Measurements from ENCODE around the gene KIAA0513. TPM values are rescaled to one million over a fixed set of nuclear protein-coding genes. Genes with fewer than 3 reads are reported as not detected.

Gene KIAA0513
- total RNA-seq, 4 donors from 2014 or later: 6.2 to 8.4 (median 7.5) TPM

- intact Hi-C loops (cut with DNase I): loop anchor here (10.0 kb wide), 1 partner anchor 328 kb away; no protein-coding TSS in a partner anchor
- TF ChIP-seq CTCF (IDR thresholded peaks at IDR 0.05) (no peak), POLR2A (IDR thresholded peaks at IDR 0.05) (no peak)
- H3K4me3 ChIP-seq (replicated peaks in 1 of 3): no peak overlapping the region
- no peaks in the 10 kb centered on the region for H3K27me3 ChIP-seq
- no peak overlapping the region for H3K27ac ChIP-seq
- H3K4me1 ChIP-seq: peaks cover 0 to 6% of the 10 kb centered on the region in 2 donors
- 72 to 81% methylated on average over 12 of the region's 13 CpGs for WGBS, 2 donors
- H3K9me3 ChIP-seq: no peaks in the 10 kb centered on the region
- DNase-seq: no peak
- H3K36me3 ChIP-seq: peaks cover 0 to 4% of the 10 kb centered on the region in 2 donors
Observed at GRCh38 chr16:85083051-85083639, 55.5 kb downstream of the KIAA0513 start.

DNA sequence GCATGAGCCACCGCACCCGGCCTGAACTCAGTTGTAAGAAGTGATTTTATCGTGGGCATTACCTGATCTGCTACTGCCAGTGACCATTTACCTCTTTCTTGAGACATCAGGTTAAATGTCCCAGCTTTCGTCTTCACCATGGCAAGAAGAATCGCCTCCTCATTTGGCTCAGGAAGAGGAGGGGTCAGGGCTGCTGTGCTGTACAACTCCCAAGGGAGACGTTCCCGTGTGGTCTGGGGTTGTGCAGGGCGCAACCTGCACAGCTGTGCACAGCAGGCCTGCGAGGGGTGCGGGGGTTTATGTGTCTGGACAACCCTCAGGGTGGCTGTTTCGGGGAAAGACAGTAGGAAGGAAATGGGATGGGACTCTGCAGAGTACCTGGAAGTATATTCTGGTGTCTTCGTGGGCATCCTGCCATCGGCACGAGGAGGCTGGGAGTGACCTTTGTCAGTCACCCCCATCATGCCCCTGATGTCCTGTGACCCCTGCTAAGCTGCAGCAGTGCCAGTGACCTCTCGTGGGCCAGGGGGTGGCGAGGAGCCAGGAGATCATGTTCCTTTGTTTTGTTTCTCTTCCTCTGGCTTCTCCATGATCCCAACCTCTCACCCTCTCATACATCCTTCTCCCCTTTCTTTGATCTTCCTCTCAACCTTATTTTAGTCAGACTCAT, 57.4 kb downstream of the KIAA0513 start:
- Histone ChIP-seq H3K27me3 (no peaks in the 10 kb centered on the region), H3K4me3 (replicated peaks in 1 of 3) (no peak overlapping the region), H3K9me3 (no peaks in the 10 kb centered on the region), H3K36me3 (peaks cover 0 to 4% of the 10 kb centered on the region in 2 donors), H3K27ac (no peak overlapping the region), H3K4me1 (peaks cover 8 to 18% of the 10 kb centered on the region in 2 donors)
- 88 to 90% methylated on average over 16 of the region's 16 CpGs for WGBS, 2 donors
- intact Hi-C loops (cut with DNase I): loop anchor here (10.0 kb wide), 1 partner anchor 330 kb away; no protein-coding TSS in a partner anchor
- no peak for DNase-seq
- TF ChIP-seq POLR2A (IDR thresholded peaks at IDR 0.05): no peak
- TF ChIP-seq CTCF (IDR thresholded peaks at IDR 0.05): no peak

GRCh38 chr16:85085721-85086120, 58.1 kb downstream of the KIAA0513 start:
- WGBS, 2 donors: 95 to 96% methylated on average over 17 of the region's 17 CpGs
- intact Hi-C loops (cut with DNase I): loop anchor here (10.0 kb wide), 1 partner anchor 331 kb away; no protein-coding TSS in a partner anchor

GRCh38 chr16:85086347-85087291, 59.0 kb downstream of the KIAA0513 start:
- Histone ChIP-seq H3K36me3 (no peaks in the 10 kb centered on the region), H3K27me3 (no peaks in the 10 kb centered on the region), H3K9me3 (no peaks in the 10 kb centered on the region), H3K4me3 (replicated peaks in 1 of 3) (no peak overlapping the region), H3K4me1 (peaks cover 18 to 30% of the 10 kb centered on the region in 2 donors), H3K27ac (no peak overlapping the region)
- DNase-seq: peak; percentile 56 to 78
- TF ChIP-seq CTCF (IDR thresholded peaks at IDR 0.05) (peak; percentile 17 to 70 (median 47)), POLR2A (IDR thresholded peaks at IDR 0.05) (no peak)
- 80 to 81% methylated on average over 36 to 37 of the region's 37 CpGs for WGBS, 2 donors
- intact Hi-C loops (cut with DNase I): loop anchor here (10.0 kb wide), 1 partner anchor 332 kb away; no protein-coding TSS in a partner anchor

More at GRCh38 chr16:85085721-85086120, 58.1 kb downstream of the KIAA0513 start:
- DNase-seq: no peak
- no peaks in the 10 kb centered on the region for H3K9me3 ChIP-seq
- TF ChIP-seq POLR2A (IDR thresholded peaks at IDR 0.05) (no peak), CTCF (IDR thresholded peaks at IDR 0.05) (no peak)
- no peaks in the 10 kb centered on the region for H3K27me3 ChIP-seq
- H3K27ac ChIP-seq: no peak overlapping the region
- peaks cover 15 to 26% of the 10 kb centered on the region in 2 donors for H3K4me1 ChIP-seq
- H3K36me3 ChIP-seq: peaks cover 0 to 4% of the 10 kb centered on the region in 2 donors
- no peak overlapping the region for H3K4me3 ChIP-seq (replicated peaks in 1 of 3)

Measured in thyroid gland (tissue), 4 donors.